KOPT-K1 (cell line): ENCODE results near the gene SEZ6.

ENCODE experiments used
- H3K27ac ChIP-seq: fragments of 200-600 bp; sonication (generic); 2 replicates; pipeline ENCODE4 v1.5.1; 2016; ENCODE audit warnings: antibody characterized with exemption, mild to moderate bottlenecking, low read depth, low read length; ENCODE audit not compliant: poor library complexity, severe bottlenecking
- H3K36me3 ChIP-seq: fragments of 200-600 bp; sonication (generic); 2 replicates; pipeline ENCODE4 v1.5.1; 2017; ENCODE audit warnings: antibody characterized with exemption, mild to moderate bottlenecking, low read length, moderate library complexity; ENCODE audit not compliant: insufficient read depth
- H3K9me3 ChIP-seq: fragments of 200-600 bp; sonication (generic); 2 replicates; pipeline ENCODE4 v1.5.1; 2017; ENCODE audit warnings: antibody characterized with exemption, low read length, mild to moderate bottlenecking; ENCODE audit not compliant: insufficient read depth, poor library complexity, severe bottlenecking

SEZ6 gene

GRCh38 chr17:28961391-28961790, 44.4 kb downstream of the SEZ6 start:
- H3K27ac ChIP-seq: no peak overlapping the region
- H3K9me3 ChIP-seq: no peaks in the 10 kb centered on the region
- H3K36me3 ChIP-seq: no peaks in the 10 kb centered on the region

- H3K36me3 ChIP-seq: no peaks in the 10 kb centered on the region
- no peak overlapping the region for H3K27ac ChIP-seq
- no peaks in the 10 kb centered on the region for H3K9me3 ChIP-seq
Measured at GRCh38 chr17:28960256-28961061, 45.4 kb downstream of the SEZ6 start.

- no peaks in the 10 kb centered on the region for H3K9me3 ChIP-seq
- no peaks in the 10 kb centered on the region for H3K36me3 ChIP-seq
- no peak overlapping the region for H3K27ac ChIP-seq
Measured at GRCh38 chr17:28959471-28959871, 46.4 kb downstream of the SEZ6 start.

DNA sequence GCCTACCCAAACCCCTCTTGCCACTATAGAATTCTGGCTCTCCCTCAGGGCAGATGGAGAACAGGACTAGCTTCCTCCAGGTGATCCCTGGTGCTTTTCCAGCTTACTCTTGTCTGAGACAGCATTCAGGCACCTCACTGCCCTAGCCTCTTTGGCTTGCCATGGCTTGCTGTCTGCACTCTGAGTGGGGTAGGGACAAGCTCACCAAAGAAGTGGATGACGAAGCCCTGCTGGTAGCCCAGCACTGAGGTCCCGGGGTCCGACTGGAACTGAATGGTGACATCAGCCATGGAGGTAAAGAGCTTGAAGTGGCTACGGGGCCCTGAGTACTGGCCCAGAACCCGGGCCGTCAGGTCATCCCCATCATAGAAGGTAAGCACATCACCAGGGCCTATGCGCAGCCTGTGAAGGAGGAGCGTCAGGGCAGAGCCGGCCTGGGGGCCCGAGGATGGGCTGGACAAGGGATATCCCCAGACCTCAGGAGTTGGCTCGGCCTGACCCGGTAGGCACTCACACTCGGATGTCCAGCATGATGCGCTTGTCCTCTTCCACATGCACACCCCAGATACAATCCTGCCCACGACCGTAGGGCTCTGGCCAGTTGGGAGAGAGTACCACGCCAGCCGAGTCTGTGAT, 46.9 kb downstream of the SEZ6 start:
- Histone ChIP-seq H3K36me3 (no peaks in the 10 kb centered on the region), H3K9me3 (no peaks in the 10 kb centered on the region), H3K27ac (no peak overlapping the region)

GRCh38 chr17:28957992-28958355, 47.9 kb downstream of the SEZ6 start:
- Histone ChIP-seq H3K36me3 (no peaks in the 10 kb centered on the region), H3K27ac (no peak overlapping the region), H3K9me3 (no peaks in the 10 kb centered on the region)

DNA sequence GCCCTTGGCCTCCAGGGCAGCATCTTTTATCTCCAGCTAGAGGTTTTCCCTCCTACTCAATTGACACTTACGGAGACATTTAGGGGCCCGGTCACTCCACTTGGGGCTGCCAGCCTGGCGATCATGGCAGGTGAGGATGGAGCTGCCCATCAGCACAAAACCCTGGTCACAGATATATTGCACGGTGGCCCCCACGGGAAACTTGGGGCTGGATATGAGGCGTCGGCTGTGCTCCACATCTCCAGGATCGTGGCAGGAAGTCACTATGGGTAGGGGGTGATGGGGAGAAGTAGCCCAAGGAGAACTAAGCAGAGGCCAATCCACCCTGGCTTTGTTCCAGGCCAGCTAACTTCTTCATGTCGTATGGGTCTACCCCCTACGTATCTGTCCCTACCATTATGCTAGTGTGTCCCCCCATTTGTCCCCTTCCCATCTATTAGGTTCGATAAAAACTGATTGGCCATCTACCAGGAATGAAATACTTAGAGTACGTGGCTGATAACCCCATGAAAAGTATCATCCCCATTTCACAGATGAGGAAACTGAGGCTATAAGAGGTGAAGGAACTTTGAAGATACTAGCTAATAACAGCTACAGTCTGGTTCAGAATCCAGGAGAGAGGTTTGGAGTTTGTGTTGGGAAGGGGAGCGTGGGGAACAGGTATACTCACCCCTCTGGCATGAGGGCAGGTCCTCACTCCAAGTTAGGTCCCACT, 48.4 kb downstream of the SEZ6 start:
- no peak overlapping the region for H3K27ac ChIP-seq
- no peaks in the 10 kb centered on the region for H3K9me3 ChIP-seq
- H3K36me3 ChIP-seq: no peaks in the 10 kb centered on the region

DNA sequence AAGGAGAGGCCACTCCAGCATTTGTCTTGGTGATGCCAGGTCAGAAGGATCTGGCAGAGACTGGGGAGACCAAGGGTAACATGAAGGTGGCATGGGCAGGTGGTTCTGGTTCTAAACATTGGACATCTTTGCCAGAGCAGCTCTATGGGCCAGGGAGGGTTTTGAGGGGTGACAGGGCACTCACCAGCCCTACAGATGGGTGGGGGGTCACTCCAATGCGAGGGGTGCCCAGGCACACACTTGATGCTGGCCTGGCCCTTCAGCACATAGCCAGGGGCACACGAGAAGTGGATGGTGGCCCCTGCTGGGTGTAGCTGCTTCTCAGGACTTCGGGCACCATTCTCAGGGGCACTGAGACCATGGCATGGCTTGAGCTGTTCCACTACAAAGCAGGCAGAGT, 49.0 kb downstream of the SEZ6 start:
- Histone ChIP-seq H3K36me3 (no peaks in the 10 kb centered on the region), H3K9me3 (no peaks in the 10 kb centered on the region), H3K27ac (no peak overlapping the region)

GRCh38 chr17:28956112-28956511, 49.7 kb downstream of the SEZ6 start:
- H3K36me3 ChIP-seq: no peaks in the 10 kb centered on the region
- no peaks in the 10 kb centered on the region for H3K9me3 ChIP-seq
- no peak overlapping the region for H3K27ac ChIP-seq

DNA sequence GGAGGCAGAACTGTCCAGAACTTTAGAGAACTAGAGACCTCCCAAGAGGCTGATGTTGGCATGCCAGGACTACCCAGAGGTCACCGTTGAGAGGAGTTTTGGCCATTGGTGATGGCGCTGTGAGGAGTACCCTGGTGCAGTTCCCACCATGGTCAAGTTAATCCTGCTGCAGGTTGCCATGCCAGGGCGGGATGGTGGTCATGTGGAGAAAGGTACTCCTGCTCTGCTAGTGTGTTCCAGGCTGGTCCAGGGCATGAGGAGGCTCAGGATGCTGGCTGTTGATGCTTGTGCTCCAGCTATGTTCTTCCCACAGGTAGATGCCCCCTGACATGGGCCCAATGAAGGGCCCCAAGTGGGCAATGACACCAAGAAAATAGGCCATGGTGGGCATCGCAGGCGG, 50.4 kb downstream of the SEZ6 start:
- Histone ChIP-seq H3K9me3 (no peaks in the 10 kb centered on the region), H3K27ac (no peak overlapping the region), H3K36me3 (no peaks in the 10 kb centered on the region)

DNA sequence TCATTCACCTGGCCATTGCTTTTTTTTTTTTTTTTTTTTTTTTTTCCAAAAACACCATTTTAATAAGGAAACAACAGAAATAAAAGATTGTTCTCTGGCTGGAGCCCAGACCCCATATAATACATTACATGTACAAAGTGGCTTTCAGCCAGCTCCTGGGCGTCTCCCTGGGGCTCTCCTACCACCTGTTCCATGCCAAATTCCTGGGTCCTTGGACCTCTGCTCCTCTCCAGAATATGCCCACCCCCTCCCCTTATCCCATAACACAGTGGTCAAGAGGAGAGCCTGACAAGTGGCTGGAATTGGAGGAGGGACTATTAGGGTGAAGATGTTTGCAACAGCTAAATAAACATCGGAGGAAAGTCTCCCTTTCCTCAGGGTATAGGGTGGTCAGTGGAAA, 50.9 kb downstream of the SEZ6 start:
- Histone ChIP-seq H3K36me3 (no peaks in the 10 kb centered on the region), H3K9me3 (no peaks in the 10 kb centered on the region), H3K27ac (no peak overlapping the region)

DNA sequence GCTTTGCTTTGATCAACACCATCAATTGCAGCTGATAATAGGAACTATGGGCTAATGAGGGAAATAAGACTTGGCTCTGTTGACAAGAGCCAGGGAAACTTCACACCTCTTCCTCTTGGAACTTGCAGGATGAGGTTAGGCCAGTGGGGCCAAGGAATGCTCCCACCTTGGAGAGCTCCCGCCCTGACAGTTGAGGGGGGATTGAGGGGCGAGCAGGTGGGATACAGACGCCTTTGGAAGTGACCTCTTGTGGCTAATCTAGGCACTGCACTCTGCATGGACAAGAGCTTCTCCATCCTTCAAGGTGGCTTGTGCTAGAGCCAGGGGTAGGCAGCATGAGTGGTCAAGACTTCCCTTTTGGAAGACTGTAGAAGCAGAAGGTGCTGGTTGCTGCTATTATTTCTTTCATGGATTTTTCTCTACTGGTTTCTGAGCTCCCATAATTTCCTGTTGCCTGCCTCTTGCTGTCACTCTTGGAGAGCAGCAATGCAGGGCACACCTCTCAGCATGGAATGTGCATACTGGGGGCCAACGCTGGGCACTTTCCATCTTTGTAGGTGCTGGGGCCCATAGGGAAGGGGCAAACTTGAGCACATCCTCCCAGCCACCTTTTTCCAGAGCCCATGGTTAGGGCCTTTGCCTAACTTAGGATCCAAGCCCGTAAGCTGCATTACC, 52.3 kb downstream of the SEZ6 start:
- Histone ChIP-seq H3K36me3 (no peaks in the 10 kb centered on the region), H3K9me3 (no peaks in the 10 kb centered on the region), H3K27ac (no peak overlapping the region)

DNA sequence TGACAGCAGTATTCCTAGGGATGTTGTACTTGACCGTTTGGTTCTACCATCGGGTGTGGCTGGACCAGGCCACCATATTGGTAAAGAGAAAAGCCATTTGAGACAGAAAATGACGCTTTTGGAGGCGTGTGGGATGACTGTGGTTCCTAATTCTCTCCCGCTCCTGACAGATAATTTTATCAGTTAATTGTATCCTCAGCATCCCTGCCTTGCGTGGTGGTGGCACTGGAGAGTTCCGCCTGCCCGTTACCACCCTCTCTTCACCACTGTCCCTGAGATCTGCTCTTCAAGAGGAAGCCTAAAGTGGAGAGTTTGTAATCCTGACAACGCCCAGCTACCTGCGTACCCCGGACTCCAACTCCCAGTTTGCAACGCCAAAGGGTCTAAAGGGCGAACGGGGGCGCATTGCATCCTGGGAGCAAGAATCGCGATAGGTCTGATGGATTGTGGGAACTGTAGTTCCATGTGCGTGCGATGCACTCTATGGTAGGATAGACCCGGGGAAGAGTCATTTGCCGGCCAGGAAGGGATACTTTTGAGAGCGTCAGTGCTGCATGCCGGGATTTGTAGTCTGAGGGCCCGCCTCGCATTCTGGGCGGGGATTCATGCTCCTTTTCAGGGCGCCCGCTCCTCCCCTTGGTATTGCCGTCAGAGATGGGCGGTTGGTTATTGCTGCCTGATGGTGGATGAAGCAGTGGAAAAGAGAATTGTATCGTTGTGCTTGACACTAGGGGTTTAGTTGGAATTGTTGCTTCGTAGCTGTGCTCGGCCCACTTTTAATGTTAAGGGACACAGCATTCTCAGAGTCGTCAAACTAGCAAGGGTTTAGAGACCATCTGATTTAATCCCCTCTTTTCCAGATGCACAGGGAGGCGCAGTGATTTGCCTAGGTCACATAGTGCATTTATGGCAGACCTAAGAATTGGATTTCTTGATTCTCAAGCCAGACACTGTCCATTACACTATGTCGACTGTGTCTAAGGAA, 53.5 kb downstream of the SEZ6 start:
- H3K9me3 ChIP-seq: no peaks in the 10 kb centered on the region
- H3K27ac ChIP-seq: peak overlapping the region; percentile 86

DNA sequence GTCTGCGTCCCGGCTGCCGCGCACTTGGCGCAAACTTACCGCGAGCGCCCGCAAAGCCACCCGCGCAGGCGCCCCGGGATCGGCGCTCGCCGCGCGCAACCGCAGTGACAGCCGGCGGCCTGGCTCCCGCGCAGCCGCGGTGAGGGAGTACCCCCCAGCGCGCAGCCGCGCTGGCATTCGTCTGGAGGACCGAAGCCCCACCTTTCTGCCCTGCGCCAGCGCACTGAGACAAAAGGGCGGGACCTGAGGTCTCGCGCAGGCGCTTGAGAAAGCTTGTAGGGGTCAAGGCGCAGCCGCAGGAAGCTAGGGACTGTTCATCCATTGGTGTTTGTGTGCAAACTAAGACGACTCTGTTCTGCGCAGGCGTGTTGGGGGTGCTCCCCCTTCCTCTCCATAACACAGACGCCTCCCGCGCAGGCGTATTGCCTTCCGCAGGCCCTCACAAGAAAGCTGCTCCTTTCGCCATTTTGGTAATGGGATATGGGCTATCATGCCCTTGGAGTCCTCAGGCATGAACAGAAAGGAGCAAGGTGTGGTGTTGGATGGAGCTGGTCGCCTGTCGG, 54.3 kb downstream of the SEZ6 start, which contains the start of gene PHF12:
Gene PHF12 (minus strand): TSS at position 91 of the 563 bp plus-strand sequence. CDS start 558 bp downstream, outside the sequence.
- Histone ChIP-seq H3K27ac (peak within 1 kb of the TSS; percentile 94), H3K9me3 (no peaks in the 10 kb centered on the region), H3K36me3 (peaks cover 12% of the 10 kb centered on the region)

More for the DNA sequence above, 53.5 kb downstream of the SEZ6 start:
- peaks cover 5% of the 10 kb centered on the region; the same call in 1 of the 2 replicates for H3K36me3 ChIP-seq
